Activated naive CD4-positive, alpha-beta T cell treated with anti-CD3 and anti-CD28 coated beads, Interleukin-2, amount 50 U/mL, for 16 hours (primary cell): ENCODE measurements around the gene SV2C.
A peak's percentile ranks its signal among the peaks of the same experiment; 100 is the strongest.

Source experiments
- DNase-seq: peaks from one replicate; pipeline ENCODE4 v3.0.0-alpha.2; 2020

SV2C gene

GRCh38 chr5:76165711-76166374 lies 82.7 kb downstream of the SV2C start:
- DNase-seq = no peak

GRCh38 chr5:76166886-76167576 lies 83.8 kb downstream of the SV2C start:
- no peak for DNase-seq

DNA sequence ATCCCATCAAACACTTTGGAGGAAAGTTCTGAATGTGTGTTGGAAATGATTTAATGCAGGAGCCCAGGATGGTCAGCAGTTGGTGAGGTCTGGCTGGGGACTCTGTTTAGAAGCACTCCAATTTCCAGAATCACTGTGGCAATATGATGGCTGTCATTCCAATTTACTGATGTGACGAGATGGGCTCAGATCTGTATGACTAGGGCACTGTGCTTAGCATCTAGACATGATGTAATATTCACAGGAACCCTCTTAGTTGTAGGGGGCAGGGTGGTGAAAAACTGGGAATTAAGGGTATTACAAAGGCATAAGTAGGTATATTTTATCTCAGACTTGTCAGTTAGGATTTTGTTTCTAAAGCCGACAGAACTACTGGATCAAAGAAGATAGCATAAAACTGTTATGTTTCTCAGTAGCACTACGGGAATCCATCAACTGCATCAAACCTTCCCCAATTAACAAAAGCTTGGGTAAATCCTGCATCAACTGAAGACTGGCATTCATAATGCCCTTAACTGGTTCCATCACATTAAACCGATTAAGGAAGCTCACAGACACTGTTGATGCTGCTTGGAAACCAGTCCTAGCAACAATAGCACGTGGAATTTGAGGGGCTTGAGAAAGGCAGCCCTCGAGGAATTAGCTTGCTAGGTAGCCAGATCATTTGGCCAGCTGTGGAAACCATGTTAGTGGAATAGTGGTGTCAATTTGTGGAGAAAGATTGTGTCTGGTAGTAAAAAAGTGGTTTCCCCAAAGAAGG lies 86.1 kb downstream of the SV2C start:
- no peak for DNase-seq

DNA sequence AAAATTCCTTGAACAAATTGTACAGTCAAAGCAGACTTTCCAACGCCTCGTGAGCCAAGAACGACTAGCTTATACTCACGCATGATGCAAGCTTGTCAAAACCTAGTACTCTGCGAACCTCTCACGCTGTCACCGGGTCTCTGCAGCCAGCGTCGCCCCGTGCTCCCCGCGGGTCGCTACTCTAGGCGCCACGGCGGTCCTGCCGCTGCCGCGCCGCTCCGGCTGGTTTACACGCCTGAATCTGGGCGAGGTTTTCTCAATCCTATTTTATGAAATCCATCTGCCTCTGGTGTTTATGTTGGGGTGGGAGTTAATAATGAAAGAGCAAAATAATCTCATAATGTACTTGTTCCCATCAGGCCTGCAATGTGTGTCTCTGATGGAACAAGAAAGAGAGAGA lies 90.9 kb downstream of the SV2C start:
- DNase-seq = no peak

GRCh38 chr5:76175051-76175666 lies 92.0 kb downstream of the SV2C start:
- peak; percentile 43 for DNase-seq

DNA sequence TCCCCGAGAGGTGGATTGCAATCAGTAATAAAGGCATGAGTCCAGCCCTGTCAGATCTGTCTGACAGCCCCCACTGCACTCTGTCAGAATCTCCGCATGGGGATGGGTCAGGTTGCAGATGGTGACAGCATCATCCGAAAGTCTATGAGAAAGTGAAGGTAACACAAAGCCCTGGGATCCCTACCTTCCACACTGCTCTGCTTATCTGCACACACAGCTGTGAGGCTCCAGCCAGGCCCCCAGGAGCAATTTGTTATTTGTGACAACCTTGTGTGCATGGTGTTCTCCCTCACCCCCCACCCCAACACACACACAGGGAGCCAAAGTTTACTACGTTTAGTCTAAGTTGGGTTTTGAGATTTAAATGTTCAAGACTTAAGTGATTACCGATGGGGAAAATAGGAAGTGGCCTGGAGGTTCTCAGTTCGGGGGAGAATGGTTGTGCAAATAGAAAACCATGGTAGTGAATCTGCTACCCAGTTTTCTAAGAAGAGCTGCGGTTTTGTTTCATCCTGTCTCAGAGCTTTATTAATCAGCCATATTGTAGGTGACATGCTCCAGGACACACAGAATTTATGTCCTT lies 92.7 kb downstream of the SV2C start:
- DNase-seq = no peak

- no peak for DNase-seq
Observed at GRCh38 chr5:76177978-76178377, 94.8 kb downstream of the SV2C start.

GRCh38 chr5:76178913-76179312 lies 95.7 kb downstream of the SV2C start:
- no peak for DNase-seq

GRCh38 chr5:76180814-76181805 lies 97.9 kb downstream of the SV2C start:
- no peak for DNase-seq

GRCh38 chr5:76187386-76187785 lies 104.2 kb downstream of the SV2C start:
- no peak for DNase-seq

- no peak for DNase-seq
Observed at GRCh38 chr5:76190356-76190755, 107.2 kb downstream of the SV2C start.

DNA sequence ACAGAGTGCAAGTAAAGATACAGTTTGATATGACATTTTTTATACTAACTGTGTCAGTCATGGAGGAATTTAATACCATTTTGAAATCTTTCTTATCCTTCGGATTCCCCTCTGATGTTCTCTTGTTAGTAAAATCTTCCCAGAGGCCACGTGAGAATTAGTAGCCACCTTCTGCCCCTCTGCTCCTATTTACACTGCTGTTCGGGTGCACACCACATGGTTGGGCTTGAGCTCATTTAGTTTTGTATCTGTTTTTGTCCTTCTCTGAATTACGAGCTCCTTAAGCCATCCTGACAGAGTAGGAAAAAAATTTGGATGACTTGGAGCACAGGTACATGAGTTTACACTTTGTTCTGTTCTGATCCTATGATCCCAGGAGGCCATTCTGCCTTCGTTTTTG lies 109.7 kb downstream of the SV2C start:
- no peak for DNase-seq

GRCh38 chr5:76193635-76194034 lies 110.5 kb downstream of the SV2C start:
- DNase-seq = no peak

DNA sequence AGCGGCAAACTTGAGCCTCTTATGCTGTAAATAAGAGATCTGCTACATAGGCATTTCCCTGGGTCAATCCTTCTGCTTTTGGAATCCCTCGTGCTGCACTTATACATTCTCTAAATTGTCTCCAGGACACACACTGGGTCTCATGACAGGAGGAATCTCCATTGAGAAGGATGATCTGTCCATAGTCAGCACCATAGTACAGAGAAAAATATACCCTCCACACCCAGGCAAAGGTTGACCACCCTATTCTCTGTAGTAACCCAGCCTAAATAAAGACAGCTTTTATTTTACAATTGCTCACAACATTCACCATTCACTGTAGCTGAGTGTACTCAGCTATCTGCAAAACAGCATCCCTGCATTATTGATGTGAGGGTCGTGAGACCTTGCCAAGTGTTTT lies 111.2 kb downstream of the SV2C start:
- DNase-seq = no peak

DNA sequence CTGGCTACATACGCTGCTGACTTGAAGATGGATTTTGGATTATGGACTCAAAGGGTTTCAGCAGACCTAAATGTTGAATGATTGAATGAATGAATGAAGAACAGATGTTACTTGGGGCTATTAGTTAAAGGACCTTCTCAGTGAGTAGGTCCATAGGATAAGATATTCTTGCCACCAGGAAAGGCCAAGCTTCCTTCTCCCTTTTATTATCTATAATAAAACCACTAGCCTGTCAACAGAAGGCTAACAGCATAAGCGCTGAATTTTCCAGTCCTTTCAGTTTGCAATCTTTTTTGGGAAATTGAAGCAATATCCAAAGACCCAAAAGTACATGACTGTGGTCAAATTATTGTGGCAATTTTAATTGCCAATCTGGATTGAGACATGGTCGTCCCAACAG lies 113.3 kb downstream of the SV2C start:
- DNase-seq = no peak

DNA sequence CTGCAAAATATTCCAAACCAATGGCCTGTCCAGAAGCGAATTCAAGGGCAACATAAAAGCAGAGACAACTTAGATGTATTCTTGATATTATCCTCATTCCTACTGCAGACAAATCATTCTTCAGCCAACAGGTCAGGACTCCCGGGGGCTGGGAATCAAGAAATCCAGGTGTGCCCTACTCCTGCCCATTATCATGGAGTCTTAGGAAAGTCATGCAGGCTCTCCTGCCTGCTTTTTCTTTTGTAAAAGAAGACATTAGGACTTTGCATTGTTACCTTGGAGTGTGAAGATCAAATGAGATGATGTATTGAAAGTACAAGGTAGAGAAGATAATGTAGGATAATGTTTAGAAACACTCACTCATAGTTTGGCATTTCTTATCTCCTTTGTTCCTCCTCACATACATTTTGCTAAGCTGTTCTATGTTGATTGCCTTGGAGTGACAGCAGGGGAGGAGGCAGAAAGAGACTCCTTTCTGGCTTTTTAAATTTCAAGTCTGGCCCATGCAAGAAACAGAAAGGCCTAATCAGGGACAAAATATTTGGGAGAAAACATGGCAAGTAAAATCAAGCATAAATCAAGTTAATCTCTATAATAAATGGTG lies 113.8 kb downstream of the SV2C start:
- DNase-seq = no peak

DNA sequence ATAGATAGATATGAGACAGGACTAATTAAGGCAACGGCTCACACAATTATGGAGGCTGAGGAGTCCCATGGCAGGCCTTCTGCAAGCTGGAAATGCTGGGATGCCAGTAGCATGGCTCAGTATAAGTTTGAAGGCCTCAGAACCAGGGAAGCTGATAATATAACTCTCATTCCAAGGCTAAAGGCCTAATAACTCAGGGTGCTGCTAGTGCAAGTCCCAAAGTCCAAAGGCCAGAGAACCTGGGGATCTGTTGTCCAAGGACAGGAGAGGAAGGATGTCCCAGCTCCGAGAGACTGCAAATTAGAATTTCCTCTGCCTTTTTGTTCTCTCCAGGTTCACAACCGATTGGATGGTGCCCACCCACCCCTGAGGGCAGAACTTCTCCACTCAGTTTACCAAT lies 114.5 kb downstream of the SV2C start:
- DNase-seq = no peak

GRCh38 chr5:76199336-76200318 lies 116.4 kb downstream of the SV2C start:
- DNase-seq = no peak

- no peak for DNase-seq
Observed at GRCh38 chr5:76202182-76202581, 119.0 kb downstream of the SV2C start.

DNA sequence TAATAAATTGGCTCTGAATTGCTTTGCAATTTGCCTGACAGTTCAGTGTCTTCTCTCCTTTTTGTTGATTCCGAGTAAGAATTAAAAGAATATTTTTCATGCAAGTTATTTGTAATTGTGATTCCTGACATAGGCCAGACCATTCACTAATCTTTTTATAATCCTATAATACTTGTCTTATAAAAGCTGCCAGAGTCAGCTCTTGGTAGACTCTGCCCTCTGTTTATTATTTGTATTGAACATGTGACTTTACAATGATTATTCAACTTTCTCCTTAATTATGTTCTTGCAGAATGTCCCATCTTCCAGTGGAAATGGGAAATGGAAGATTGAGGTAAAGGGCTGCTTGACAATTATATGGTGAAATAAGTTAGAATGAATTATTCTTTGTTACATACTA lies 121.0 kb downstream of the SV2C start:
- no peak for DNase-seq
